ENCODE data around the gene BIRC3. TPM values are rescaled to one million over a fixed set of nuclear protein-coding genes. Genes with fewer than 3 reads are reported as not detected.

The BIRC3 gene
- total RNA-seq, 4 donors from 2014 or later, result 2.2 to 57.8 (median 53.0) TPM

DNA sequence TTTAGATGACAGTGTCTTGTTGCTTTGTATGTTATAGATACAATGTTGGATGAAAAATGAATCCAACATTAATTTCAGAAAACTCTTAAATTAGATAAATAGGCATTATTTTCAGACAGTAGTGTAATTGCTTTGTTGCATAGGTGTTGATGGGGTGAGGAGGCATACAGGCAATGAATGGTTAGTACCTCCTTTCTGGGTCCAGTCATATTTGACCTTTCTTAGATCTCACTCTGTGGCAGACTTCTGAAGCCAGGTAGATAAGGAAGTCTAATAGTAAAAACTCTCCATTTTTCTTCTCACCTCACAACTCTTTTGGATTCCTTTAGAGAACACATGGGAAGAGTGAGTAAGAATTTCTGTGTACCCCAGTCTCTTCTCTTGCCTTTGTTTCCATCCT lies 61.5 kb downstream of the BIRC3 start:
- Histone ChIP-seq H3K4me3 (no peak overlapping the region), H3K27ac (no peak overlapping the region), H3K9me3 (no peaks in the 10 kb centered on the region), H3K36me3 (peaks cover 0 to 45% (median 16%) of the 10 kb centered on the region in 4 donors), H3K27me3 (no peaks in the 10 kb centered on the region), H3K4me1 (no peaks in the 10 kb centered on the region)
- intact Hi-C loops (cut with DNase I; ENCODE audit: low total_unique reads) (no loop called here), in situ Hi-C loops (cut with MboI; ENCODE audit: low pct_ligation_motif_present in 1 of 4, low pct_unique_long_range_greater_than_20kb in 1 of 4, low sequenced_read_pairs in 3 of 4) (loop anchor here in 1 of 4 donors (25.0 kb wide), 1 partner anchor 108 kb away; no protein-coding TSS in a partner anchor)
- TF ChIP-seq POLR2AphosphoS5 (IDR thresholded peaks at IDR 0.05) (no peak), EP300 (IDR thresholded peaks at IDR 0.05; ENCODE audit: low read depth) (no peak), POLR2A (IDR thresholded peaks at IDR 0.05) (no peak)
- TF ChIP-seq, protein P1, sequence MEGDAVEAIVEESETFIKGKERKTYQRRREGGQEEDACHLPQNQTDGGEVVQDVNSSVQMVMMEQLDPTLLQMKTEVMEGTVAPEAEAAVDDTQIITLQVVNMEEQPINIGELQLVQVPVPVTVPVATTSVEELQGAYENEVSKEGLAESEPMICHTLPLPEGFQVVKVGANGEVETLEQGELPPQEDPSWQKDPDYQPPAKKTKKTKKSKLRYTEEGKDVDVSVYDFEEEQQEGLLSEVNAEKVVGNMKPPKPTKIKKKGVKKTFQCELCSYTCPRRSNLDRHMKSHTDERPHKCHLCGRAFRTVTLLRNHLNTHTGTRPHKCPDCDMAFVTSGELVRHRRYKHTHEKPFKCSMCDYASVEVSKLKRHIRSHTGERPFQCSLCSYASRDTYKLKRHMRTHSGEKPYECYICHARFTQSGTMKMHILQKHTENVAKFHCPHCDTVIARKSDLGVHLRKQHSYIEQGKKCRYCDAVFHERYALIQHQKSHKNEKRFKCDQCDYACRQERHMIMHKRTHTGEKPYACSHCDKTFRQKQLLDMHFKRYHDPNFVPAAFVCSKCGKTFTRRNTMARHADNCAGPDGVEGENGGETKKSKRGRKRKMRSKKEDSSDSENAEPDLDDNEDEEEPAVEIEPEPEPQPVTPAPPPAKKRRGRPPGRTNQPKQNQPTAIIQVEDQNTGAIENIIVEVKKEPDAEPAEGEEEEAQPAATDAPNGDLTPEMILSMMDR (IDR thresholded peaks at IDR 0.05), result no peak
- DNase-seq, result no peak

DNA sequence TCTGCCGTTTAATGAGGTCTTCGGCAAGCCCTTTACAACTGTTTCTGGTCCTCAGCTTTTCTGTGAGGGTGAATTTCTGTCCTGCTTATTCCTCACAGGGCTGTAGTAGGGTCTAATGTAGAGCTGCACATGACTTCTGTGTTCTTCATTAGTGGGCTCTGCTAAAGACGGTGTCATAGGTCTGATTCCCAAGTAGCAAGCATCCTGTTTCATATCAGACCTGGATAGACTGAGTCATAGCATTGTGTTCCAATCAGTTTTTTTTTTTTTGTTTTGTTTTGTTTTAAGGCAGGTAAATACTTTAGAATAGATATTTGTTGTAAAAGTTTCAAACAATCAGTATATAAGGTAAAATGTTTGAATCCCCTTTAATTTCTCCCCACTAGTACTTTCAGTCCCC lies 65.1 kb downstream of the BIRC3 start:
- Histone ChIP-seq H3K4me3 (no peak overlapping the region), H3K4me1 (peaks cover 0 to 6% (median 0%) of the 10 kb centered on the region in 4 donors), H3K27ac (no peak overlapping the region), H3K36me3 (peaks cover 0 to 68% (median 14%) of the 10 kb centered on the region in 4 donors), H3K27me3 (no peaks in the 10 kb centered on the region), H3K9me3 (no peaks in the 10 kb centered on the region)
- TF ChIP-seq POLR2AphosphoS5 (IDR thresholded peaks at IDR 0.05) (no peak), POLR2A (IDR thresholded peaks at IDR 0.05) (no peak), EP300 (IDR thresholded peaks at IDR 0.05; ENCODE audit: low read depth) (no peak)
- TF ChIP-seq, protein P1 (IDR thresholded peaks at IDR 0.05), result no peak
- DNase-seq, result no peak
- 91 to 94% methylated on average over 3 of the region's 3 CpGs for WGBS, 2 donors (ENCODE audit: low coverage in 1 of 2)
- in situ Hi-C loops (cut with MboI; ENCODE audit: low pct_ligation_motif_present in 1 of 4, low pct_unique_long_range_greater_than_20kb in 1 of 4, low sequenced_read_pairs in 3 of 4) (loop anchor here in 1 of 4 donors (25.0 kb wide), 1 partner anchor 105 kb away; no protein-coding TSS in a partner anchor), intact Hi-C loops (cut with DNase I; ENCODE audit: low total_unique reads) (no loop called here)

DNA sequence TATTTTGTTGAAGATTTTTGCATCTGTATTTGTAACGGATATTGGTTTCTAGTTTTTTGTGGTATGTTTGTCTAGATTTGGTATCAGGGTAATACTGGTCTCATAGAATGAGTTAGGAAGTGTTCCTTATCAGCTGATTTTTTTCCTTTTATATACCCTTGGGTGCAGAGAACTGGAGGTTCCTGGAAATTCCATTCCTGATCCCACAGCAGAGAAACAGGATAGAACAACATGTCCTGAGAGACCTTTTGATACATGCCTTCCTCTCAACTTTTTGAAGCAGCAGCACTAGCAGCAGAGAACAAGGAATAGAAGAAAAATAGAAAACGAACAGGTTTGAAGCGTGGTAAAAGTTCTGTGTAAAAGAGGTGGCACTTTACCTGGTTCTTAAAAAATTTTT lies 66.6 kb downstream of the BIRC3 start:
- Histone ChIP-seq H3K27me3 (no peaks in the 10 kb centered on the region), H3K4me1 (peaks cover 0 to 6% (median 0%) of the 10 kb centered on the region in 4 donors), H3K27ac (no peak overlapping the region), H3K36me3 (peaks cover 0 to 54% (median 7%) of the 10 kb centered on the region in 4 donors), H3K9me3 (no peaks in the 10 kb centered on the region), H3K4me3 (no peak overlapping the region)
- in situ Hi-C loops (cut with MboI; ENCODE audit: low pct_ligation_motif_present in 1 of 4, low pct_unique_long_range_greater_than_20kb in 1 of 4, low sequenced_read_pairs in 3 of 4), result loop anchor here in 1 of 4 donors (25.0 kb wide), 1 partner anchor 103 kb away; no protein-coding TSS in a partner anchor
- TF ChIP-seq, protein P1 (IDR thresholded peaks at IDR 0.05), result no peak
- TF ChIP-seq POLR2A (IDR thresholded peaks at IDR 0.05) (no peak), EP300 (IDR thresholded peaks at IDR 0.05; ENCODE audit: low read depth) (no peak), POLR2AphosphoS5 (IDR thresholded peaks at IDR 0.05) (no peak)
- no peak for DNase-seq
- WGBS, 2 donors (ENCODE audit: low coverage in 1 of 2), result 90 to 91% methylated on average over 3 of the region's 3 CpGs
- intact Hi-C loops (cut with DNase I; ENCODE audit: low total_unique reads), result no loop called here

DNA sequence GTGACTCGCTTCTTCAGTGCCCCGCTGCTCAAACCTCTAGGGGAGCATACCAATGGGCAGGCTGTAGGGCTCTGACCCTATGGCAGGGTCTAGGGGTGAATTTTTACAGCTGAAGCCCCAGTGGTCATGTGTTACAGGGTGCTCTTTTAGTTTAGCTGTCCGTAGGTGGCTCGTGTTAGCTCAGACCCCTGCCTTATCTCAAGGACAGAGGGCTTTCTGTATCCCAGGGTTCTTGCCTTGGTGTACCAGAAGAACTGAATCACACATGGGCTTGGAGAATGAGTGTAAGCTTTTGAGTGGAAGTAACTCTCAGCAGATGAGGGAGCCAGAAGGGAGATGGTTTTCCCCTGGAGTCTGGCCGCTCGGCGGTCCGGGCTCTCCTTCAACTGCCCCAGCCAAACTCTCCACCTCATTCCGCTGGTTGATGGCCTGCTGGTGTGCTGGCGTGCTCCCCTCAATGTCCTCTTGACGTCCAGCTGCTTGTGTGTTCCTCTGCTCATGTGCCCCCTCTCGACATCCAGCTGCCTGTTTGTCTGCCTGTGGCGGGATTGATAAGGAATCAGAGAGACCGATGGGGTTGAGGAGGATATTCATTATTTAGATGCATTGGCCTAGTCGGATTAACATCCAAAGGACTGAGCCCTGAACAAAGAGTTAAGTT lies 67.3 kb downstream of the BIRC3 start:
- no peaks in the 10 kb centered on the region for H3K9me3 ChIP-seq
- no peak overlapping the region for H3K27ac ChIP-seq
- TF ChIP-seq POLR2AphosphoS5 (IDR thresholded peaks at IDR 0.05) (no peak), POLR2A (IDR thresholded peaks at IDR 0.05) (no peak), EP300 (IDR thresholded peaks at IDR 0.05; ENCODE audit: low read depth) (no peak)
- TF ChIP-seq, protein P1 (IDR thresholded peaks at IDR 0.05), result no peak
- 89 to 95% methylated on average over 8 to 15 of the region's 15 CpGs for WGBS, 2 donors (ENCODE audit: low coverage in 1 of 2)
- in situ Hi-C loops (cut with MboI; ENCODE audit: low pct_ligation_motif_present in 1 of 4, low pct_unique_long_range_greater_than_20kb in 1 of 4, low sequenced_read_pairs in 3 of 4) (loop anchor here in 1 of 4 donors (25.0 kb wide), 1 partner anchor 103 kb away; no protein-coding TSS in a partner anchor), intact Hi-C loops (cut with DNase I; ENCODE audit: low total_unique reads) (no loop called here)
- H3K27me3 ChIP-seq, result no peaks in the 10 kb centered on the region
- DNase-seq, result no peak
- H3K4me3 ChIP-seq, result no peak overlapping the region
- H3K36me3 ChIP-seq, result peaks cover 0 to 47% (median 4%) of the 10 kb centered on the region in 4 donors
- H3K4me1 ChIP-seq, result peaks cover 0 to 6% (median 0%) of the 10 kb centered on the region in 4 donors

Data from transverse colon (tissue), 4 donors.